VCaP (cell line): ENCODE data around the gene CSNK1A1.
A peak's percentile ranks its signal among the peaks of the same experiment; 100 is the strongest.

Experiments used
- H3K27ac ChIP-seq: fragments of 450-650 bp; 2 replicates; pipeline ENCODE4 v1.5.1; 2017
- TF ChIP-seq, protein P1 (sequence below): fragments of 450-650 bp; conservative IDR thresholded peaks from 2 replicates; pipeline ENCODE4 v1.5.1; 2017; ENCODE audit warnings: mild to moderate bottlenecking, moderate library complexity

Gene CSNK1A1

GRCh38 chr5:149496917-149497316 is 54.3 kb downstream of the CSNK1A1 start:
- no peak overlapping the region for H3K27ac ChIP-seq
- TF ChIP-seq, protein P1, sequence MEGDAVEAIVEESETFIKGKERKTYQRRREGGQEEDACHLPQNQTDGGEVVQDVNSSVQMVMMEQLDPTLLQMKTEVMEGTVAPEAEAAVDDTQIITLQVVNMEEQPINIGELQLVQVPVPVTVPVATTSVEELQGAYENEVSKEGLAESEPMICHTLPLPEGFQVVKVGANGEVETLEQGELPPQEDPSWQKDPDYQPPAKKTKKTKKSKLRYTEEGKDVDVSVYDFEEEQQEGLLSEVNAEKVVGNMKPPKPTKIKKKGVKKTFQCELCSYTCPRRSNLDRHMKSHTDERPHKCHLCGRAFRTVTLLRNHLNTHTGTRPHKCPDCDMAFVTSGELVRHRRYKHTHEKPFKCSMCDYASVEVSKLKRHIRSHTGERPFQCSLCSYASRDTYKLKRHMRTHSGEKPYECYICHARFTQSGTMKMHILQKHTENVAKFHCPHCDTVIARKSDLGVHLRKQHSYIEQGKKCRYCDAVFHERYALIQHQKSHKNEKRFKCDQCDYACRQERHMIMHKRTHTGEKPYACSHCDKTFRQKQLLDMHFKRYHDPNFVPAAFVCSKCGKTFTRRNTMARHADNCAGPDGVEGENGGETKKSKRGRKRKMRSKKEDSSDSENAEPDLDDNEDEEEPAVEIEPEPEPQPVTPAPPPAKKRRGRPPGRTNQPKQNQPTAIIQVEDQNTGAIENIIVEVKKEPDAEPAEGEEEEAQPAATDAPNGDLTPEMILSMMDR: no peak

GRCh38 chr5:149496166-149496565 is 55.1 kb downstream of the CSNK1A1 start:
- no peak overlapping the region; the same call in 1 of the 2 replicates for H3K27ac ChIP-seq
- TF ChIP-seq, protein P1: no peak

GRCh38 chr5:149495673-149496072 is 55.6 kb downstream of the CSNK1A1 start:
- no peak overlapping the region; the same call in 1 of the 2 replicates for H3K27ac ChIP-seq
- TF ChIP-seq, protein P1: no peak

GRCh38 chr5:149493316-149493715 is 57.9 kb downstream of the CSNK1A1 start:
- TF ChIP-seq, protein P1: no peak
- peak overlapping the region; percentile 65 for H3K27ac ChIP-seq

GRCh38 chr5:149492781-149493180 is 58.5 kb downstream of the CSNK1A1 start:
- peak overlapping the region; percentile 65 for H3K27ac ChIP-seq

DNA sequence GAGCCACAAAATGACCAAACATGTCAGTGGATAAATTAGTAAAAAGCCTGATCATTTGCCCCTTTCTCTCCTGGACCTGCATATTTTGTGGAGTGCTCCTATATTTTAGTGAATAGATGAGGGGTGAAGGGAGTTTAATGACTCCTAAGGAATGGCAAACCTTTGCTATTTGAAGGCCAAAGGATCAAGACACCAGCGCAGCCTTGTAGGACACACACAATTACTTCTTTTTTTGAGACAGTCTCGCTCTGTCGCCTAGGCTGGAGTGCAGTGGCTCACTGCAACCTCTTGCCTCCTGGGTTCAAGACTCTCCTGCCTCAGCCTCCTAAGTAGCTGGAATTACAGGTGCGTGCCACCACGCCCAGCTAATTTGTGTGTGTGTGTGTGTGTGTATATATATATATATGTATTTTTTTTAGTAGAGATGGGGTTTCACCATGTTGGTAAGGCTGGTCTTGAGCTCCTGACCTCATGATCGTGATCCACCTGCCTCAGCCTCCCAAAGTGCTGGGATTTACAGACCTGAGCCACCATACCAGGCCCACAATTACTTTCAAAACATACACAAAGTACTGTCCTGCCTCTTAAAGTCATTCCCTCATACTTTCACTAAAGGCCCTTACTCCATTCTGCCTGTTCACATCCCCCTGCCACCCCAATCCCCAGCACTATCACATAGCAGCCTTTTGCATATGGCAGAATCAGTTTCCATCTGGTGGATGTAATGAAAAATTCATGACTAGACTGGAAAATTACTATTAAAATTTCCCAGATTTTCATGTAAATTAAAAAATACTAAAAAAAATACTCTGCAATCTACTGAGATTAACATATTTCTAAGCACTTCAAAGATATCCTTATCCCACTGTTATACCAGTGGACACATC is 60.4 kb downstream of the CSNK1A1 start:
- TF ChIP-seq, protein P1: no peak

More at GRCh38 chr5:149492781-149493180, 58.5 kb downstream of the CSNK1A1 start:
- TF ChIP-seq, protein P1: no peak

DNA sequence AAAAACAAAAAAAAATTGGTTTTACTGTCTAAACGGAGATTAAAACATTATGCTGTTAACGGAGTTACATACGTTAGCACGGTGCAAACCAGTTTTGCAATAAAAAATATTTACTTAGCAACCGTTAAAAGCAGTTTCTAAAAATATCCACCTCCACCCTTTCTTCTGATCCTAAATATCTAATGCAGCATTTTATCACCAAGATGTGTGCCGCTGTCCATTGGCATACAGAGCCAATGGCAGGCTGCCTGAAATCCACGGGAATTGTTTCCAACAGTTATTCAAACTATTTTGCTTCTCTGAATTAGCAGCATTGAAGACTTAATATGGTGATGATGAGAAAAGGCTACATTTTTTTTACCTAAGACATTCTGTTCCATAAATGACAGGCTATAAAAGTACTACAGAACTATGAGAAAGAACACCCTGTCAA is 61.6 kb downstream of the CSNK1A1 start:
- TF ChIP-seq, protein P1: no peak
- H3K27ac ChIP-seq: peak overlapping the region; percentile 87

More for the DNA sequence above, 60.4 kb downstream of the CSNK1A1 start:
- H3K27ac ChIP-seq: peak overlapping the region; percentile 87
